Right hindlimb (tissue), 1 donor: ENCODE results near the gene CYTL1.
A peak's percentile ranks its signal among the peaks of the same experiment; 100 is the strongest.

Source experiments
- DNase-seq: peaks from one replicate; pipeline ENCODE4 v3.0.0-alpha.2; 2018

The CYTL1 gene

GRCh38 chr4:4995103-4995907 is 24.0 kb downstream of the CYTL1 start:
- DNase-seq, result peak; percentile 76

- no peak for DNase-seq
These were observed 24.8 kb downstream of the CYTL1 start for GRCh38 chr4:4994312-4995097.

- DNase-seq, result no peak
These were observed 26.4 kb downstream of the CYTL1 start for GRCh38 chr4:4992833-4993232.

GRCh38 chr4:4991541-4992099 is 27.6 kb downstream of the CYTL1 start:
- no peak for DNase-seq

GRCh38 chr4:4990857-4991540 is 28.3 kb downstream of the CYTL1 start:
- DNase-seq, result peak; percentile 35

- DNase-seq, result no peak
These were observed 28.9 kb downstream of the CYTL1 start for GRCh38 chr4:4990329-4990728.

GRCh38 chr4:4989083-4989622 is 30.1 kb downstream of the CYTL1 start:
- no peak for DNase-seq

GRCh38 chr4:4987656-4988055 is 31.6 kb downstream of the CYTL1 start:
- DNase-seq, result no peak

- no peak for DNase-seq
These were observed 32.4 kb downstream of the CYTL1 start for GRCh38 chr4:4986841-4987240.

GRCh38 chr4:4985844-4986243 is 33.4 kb downstream of the CYTL1 start:
- no peak for DNase-seq

- DNase-seq, result no peak
These were observed 34.2 kb downstream of the CYTL1 start for GRCh38 chr4:4985036-4985435.

GRCh38 chr4:4984186-4984585 is 35.1 kb downstream of the CYTL1 start:
- no peak for DNase-seq

- DNase-seq, result no peak
These were observed 37.4 kb downstream of the CYTL1 start for GRCh38 chr4:4981827-4982226.

GRCh38 chr4:4981427-4981826 is 37.8 kb downstream of the CYTL1 start:
- peak; percentile 51 for DNase-seq

GRCh38 chr4:4980621-4981230 is 38.5 kb downstream of the CYTL1 start:
- peak; percentile 66 for DNase-seq

- DNase-seq, result no peak
These were observed 39.3 kb downstream of the CYTL1 start for GRCh38 chr4:4979971-4980370.

- DNase-seq, result no peak
These were observed 44.5 kb downstream of the CYTL1 start for GRCh38 chr4:4974727-4975126.

GRCh38 chr4:4971796-4972195 is 47.5 kb downstream of the CYTL1 start:
- DNase-seq, result no peak

- DNase-seq, result no peak
These were observed 50.0 kb downstream of the CYTL1 start for GRCh38 chr4:4969298-4969697.

- no peak for DNase-seq
These were observed 51.0 kb downstream of the CYTL1 start for GRCh38 chr4:4968161-4968725.
